ENCODE data around the gene DNHD1. TPM values are rescaled to one million over a fixed set of nuclear protein-coding genes. Genes with fewer than 3 reads are reported as not detected.
A peak's percentile ranks its signal among the peaks of the same experiment; 100 is the strongest.

DNHD1 gene
- total and polyA plus RNA-seq, 9 of the 15 experiments (the other 6 are each of a cell fraction or from before 2014, with no cell fraction given): 0.82 to 9.7 (median 3.8) TPM

- TF ChIP-seq TFAP4 (CRISPR knock-in tag; IDR thresholded peaks at IDR 0.05; ENCODE audit: borderline replicate concordance) (peak; percentile 89), TCFL5 (CRISPR knock-in tag; conservative IDR thresholded peaks at IDR 0.05) (no peak), DDX20 (tag; IDR thresholded peaks at IDR 0.05; ENCODE audit: low read depth) (no peak), PCBP2 (IDR thresholded peaks at IDR 0.05; ENCODE audit: low read depth, low read length, poor library complexity, severe bottlenecking) (no peak), ASH1L (IDR thresholded peaks at IDR 0.05; ENCODE audit: borderline replicate concordance, low read depth, partially characterized antibody) (no peak), ZNF76 (CRISPR knock-in tag; IDR thresholded peaks at IDR 0.05; ENCODE audit: borderline replicate concordance) (0 out of 2 replicates have a peak, but pooled peaks have one; percentile 38), ZNF639 (CRISPR knock-in tag; conservative IDR thresholded peaks at IDR 0.05 in 1 of 2, IDR thresholded peaks at IDR 0.05 in 1 of 2) (peak in 1 of 2 experiments; percentile 95; a peak in 2 of 4 replicates), RBM34 (IDR thresholded peaks at IDR 0.05; ENCODE audit: borderline replicate concordance, insufficient read depth, low read length) (no peak), POLR2AphosphoS5 (IDR thresholded peaks at IDR 0.05; ENCODE audit: control insufficient read depth, insufficient read depth, low read depth, low read length) (peak; percentile 77), RBM15 (IDR thresholded peaks at IDR 0.05; ENCODE audit: insufficient read depth, low read length) (no peak), GTF3C2 (IDR thresholded peaks at IDR 0.05; ENCODE audit: borderline replicate concordance, extremely low read depth, insufficient read length) (no peak), MAFK (IDR thresholded peaks at IDR 0.05; ENCODE audit: low read length) (no peak), RERE (CRISPR knock-in tag; IDR thresholded peaks at IDR 0.05; ENCODE audit: borderline replicate concordance) (no peak), ZNF232 (CRISPR knock-in tag; IDR thresholded peaks at IDR 0.05) (no peak)
Measured at GRCh38 chr11:6603287-6604080, 106.4 kb downstream of the DNHD1 start, which contains the start of the genes ILK and RRP8 (continued).
